NCI-H446 (cell line): ENCODE data around the gene WBP1.
"Not testable (repeated sequence)": the region's sequence is repeated elsewhere in the genome, so short reads cannot be mapped to it uniquely, and the experiment has no call there.

Source experiments
- DNase-seq, 2 experiments: peaks; one replicate each; lab custom pipeline; 2025; lab: John Stamatoyannopoulos, UW

WBP1 gene

DNA sequence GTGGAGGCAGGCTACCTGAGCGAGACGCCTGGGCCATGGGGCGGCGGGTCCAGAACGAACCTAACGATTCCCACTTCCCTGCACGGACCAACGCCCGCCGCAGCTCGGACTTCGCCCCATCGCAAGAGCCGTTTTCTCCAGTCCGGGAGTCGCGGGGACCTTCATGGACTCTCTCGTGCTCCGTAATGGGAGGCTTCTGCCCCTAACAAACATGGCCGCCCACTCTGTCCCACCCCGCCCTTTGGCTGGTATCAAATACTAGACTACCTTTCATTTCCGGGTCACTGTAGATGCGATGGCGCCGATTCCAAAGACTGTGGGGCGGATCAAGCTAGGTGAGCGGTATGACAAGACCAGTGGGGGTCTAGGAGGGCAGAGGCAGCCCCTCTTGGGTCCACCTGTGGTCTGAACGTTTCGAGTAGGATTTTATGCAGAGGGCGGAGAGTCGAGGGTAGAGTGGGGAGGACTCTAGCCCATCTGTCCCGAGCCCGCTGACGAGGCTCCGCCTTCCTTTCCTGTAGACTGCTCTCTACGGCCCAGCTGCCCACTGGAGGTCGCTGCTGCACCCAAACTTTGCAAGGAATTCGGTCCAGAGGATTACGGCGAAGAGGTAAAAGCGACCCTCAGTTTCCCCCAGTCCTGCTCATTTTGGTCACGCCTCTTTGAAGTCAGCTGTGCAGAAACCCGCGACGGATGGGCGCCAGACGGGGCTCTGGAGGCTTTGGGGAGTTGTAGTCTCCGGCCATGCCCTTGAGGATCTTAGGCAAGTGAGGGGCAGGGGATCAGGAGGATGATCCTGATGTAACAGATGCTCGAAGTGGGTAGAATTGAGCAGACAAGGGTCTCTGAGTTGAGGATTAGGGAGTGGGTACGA is 24.8 kb downstream of the WBP1 start, which contains the start of the genes CCDC142 and TTC31:
CCDC142 (minus strand) TSS at position 198 of the 874 bp plus-strand sequence; CDS start at position 37, 161 bp downstream.
TTC31 (plus strand) TSS at position 281 of the 874 bp plus-strand sequence; CDS start at position 296, 15 bp downstream.
- DNase-seq: peak; percentile 90 to 91

DNA sequence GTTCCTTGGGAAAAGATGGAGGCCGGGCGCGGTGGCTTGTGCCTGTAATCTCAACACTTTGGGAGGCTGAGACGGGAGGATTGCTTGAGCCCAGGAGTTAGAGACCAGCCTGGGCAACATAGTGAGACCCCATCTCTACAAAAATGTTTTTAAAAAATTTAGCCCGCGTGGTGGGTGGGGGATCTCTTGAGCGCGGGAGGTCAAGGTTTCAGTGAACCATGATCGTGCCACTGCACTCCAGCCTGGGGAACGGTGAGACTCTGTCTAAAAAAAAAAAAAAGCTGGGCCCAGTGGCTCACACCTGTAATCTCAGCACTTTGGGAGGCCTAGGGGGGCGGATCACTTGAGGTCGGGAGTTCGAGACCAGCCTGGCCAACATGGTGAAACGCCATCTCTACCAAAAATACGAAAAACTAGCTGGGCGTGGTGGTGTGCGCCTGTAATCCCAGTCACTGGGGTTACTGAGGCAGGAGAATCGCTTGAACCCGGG is 25.5 kb downstream of the WBP1 start:
- not testable (repeated sequence) for DNase-seq

DNA sequence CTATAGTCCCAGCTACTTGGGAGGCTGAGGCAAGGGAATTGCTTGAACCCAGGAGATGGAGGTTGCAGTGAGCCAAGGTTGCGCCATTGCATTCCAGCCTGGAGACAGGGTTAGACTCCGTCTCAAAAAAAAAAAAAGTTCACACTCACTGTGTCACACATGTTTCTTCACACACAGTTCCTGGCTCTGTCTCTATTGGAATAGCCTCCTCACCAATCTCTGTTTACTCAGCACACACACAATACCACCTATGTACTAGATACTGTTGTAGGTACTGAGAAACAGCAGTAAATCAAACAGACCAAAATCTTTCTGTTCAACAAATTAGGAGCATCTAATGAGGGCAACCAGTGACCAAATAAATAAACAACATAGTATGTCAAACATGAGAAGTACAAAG is 27.9 kb downstream of the WBP1 start:
- no peak for DNase-seq

DNA sequence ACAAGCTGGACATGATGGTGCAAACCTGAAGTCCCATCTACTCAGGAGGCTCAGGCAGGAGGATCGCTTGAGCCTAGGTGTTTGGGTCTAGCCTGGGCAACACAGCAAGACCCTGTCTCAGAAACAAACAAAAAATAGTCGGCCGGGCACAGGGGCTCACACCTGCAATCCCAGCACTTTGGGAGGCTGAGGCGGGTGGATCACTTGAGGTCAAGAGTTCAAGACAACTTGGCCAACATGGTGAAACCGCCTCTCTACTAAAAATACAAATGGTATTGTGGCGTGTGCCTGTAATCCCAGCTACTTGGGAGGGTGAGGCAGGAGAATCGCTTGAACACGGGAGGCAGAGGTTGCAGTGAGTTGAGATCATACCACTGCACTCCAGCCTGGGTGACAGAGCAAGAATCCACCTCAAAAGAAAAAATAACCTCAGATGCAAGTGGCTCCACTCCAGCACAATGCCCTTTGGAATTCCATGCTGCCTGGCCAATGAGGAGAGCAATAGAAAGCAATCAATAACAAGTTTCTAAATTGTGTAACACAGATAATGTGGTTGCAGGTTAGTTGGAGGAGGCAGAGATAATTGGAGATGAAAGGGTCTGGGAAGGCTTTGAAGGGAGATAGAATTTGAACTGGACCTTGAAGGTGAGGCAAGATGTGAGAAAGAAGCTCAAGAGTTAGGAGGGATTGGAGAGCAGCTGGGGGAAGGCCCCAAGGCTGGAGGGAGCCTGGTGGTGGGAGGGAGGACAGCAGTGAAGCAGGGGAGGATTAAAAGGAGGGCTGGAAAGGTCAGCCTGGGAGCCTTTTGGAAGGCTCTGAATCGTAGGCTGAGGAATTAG is 30.6 kb downstream of the WBP1 start:
- DNase-seq: no peak

DNA sequence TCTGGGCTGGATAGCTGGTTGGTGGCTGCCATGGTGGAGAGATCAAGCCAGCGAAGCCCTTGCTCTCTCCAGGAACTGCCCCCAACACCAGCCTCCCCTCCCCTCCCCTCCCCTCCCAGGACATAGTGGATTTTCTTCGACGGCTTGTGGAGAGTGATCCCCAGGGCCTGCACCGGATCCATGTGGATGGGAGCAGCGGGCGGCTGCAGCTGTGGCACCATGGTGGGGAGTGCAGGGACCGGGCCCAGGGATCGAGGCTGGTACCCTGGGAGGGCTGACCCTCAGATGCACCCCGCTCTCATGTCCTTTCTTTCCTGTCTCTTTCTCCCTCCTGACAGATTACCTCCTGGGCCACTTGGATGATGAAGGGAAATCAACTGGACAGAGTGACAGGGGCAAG is 31.7 kb downstream of the WBP1 start:
- DNase-seq: no peak

DNA sequence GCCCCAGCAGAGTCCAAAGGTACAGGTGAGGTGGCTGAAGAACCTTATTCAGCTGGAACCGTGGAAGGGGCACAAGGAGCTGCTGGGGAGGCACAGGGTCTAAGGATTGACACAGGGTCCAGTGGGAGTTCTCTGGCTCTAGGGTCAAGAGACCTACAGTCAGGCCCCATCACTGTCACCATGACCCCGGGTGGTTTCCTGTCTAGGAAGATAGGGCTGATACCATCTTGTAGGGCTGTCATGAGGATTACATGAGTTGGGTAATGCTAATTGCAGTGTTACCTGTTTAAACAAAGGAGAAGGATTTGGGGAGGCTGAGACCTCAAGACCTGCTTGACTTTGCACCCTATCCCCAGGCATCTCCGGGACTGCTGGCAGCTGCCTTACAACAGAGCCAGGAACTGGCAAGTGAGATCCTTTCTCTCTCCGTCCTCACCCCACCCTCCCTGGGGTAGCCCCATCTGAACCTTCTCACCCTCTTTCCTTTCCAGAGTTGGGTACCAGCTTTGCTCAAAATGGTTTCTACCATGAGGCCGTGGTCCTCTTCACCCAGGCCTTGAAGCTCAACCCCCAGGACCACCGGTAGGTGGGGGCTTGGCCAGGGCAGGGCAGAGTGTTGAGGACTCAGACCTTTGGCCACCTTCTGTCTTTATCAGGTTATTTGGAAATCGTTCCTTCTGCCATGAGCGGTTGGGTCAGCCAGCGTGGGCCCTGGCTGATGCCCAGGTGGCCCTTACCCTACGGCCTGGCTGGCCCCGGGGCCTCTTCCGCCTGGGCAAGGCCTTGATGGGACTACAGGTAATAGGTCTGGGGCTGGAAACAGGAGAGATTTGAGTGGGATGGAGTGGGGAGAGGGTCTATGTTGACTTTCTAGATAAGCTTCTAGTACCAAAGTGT is 33.7 kb downstream of the WBP1 start:
- DNase-seq: no peak

DNA sequence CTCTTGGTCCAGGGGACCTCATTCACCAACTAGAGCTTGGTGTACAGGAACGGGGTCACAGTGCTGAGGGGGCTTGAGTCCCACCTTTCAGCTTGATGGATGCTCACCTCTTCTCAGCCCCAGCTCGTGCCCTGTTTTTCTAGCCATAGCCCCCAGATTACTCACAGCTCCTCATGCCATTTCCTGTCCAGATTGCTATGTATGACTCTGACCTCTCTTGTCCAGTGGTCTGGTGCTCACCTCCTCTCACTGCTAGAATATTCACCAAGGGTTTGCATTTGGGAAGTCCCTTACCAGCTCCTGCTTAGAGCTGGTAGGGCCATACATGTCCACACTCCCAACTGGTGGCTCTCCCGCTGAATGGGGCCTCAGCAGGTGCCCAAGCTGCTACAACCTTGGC is 35.3 kb downstream of the WBP1 start:
- no peak for DNase-seq

DNA sequence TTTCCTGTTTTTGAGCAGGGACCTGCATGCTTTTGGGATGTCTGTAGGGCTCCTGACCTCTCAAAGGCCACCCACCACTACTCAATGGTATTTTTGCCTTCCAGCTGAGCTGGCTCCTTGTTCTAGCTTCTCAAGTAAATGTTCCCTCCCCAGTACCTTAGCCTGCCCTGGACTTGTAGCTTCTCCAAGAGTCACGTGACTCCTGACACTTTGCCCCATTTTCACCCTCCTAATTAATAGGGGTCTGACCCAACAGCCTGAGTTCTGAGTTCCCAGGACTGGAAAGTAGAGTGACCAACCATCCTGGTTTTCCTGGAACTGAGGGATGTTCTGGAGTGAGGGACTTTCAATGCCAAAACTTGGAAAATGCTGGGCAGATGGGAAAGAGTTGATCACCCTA is 37.2 kb downstream of the WBP1 start:
- no peak for DNase-seq

DNA sequence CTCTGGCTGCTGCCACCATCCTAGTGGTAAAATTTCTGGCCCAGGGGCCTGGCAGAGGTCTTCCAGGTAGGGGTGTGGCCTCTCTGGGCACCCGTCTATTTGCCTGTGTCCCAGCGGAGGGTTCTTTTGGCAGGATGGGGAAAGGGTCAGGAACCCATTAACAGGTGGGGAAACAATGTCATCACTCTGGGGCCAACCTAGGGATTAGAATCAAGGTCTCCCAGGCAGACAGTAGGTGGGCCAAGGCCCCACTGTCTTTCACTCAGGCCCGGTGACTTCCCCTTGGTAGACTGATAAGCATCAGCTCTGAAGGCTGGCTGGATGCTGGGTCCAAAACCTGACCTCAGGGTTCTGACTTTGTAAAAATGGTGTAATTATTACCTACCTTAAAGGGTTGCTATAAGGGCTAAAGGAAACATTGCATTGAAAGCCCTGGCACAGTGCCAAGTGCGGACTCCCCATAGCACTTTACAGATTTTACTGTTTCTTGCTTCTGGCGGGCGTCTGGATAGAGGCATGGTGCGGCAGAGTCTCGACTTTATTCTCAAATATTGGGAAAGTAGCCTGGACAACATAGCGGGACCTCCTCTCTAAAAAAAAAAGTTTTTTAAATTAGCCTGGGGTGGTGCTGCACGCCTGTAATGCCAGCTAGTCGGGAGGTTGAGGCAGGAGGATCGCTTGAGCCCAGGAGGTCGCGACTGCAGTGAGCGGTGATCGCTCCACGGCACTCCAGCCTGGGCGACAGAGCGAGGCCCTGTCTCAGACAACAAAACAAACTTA is 38.9 kb downstream of the WBP1 start:
- DNase-seq: no peak

DNA sequence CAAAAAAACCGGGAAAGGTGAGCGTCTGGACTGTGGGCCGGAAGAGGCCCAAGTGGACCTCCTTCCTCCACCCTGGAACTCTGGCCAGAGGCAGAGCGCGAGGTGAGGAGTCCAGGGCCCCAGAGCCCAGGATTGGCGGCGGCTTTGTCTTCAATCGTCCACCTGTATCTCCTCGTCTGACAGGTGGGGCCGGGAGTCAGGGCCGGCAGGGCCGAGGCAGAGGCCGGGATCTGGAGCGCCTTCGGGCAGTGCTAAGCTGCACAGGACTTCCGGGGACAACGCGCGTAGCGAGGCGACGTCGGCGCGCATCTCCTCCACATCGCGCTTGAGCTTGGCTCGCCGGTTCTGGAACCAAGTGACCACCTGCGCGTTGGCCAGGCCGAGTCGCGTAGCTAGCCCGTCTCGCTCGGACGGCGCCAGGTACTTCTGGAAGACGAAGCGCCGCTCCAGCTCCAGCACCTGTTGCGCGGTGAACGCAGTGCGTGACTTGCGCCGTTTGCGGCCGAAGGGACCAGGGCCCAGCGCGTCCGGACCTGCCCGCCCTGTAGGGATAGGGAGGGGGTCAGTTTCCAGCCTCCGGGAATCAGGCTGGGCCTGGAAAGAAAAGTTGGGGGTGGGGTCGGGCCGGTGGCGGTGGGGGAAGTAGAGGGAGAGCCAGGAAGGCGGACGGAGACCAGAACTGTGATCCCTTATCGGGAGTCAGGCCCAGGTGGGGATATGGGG is 39.7 kb downstream of the WBP1 start:
- no peak for DNase-seq

DNA sequence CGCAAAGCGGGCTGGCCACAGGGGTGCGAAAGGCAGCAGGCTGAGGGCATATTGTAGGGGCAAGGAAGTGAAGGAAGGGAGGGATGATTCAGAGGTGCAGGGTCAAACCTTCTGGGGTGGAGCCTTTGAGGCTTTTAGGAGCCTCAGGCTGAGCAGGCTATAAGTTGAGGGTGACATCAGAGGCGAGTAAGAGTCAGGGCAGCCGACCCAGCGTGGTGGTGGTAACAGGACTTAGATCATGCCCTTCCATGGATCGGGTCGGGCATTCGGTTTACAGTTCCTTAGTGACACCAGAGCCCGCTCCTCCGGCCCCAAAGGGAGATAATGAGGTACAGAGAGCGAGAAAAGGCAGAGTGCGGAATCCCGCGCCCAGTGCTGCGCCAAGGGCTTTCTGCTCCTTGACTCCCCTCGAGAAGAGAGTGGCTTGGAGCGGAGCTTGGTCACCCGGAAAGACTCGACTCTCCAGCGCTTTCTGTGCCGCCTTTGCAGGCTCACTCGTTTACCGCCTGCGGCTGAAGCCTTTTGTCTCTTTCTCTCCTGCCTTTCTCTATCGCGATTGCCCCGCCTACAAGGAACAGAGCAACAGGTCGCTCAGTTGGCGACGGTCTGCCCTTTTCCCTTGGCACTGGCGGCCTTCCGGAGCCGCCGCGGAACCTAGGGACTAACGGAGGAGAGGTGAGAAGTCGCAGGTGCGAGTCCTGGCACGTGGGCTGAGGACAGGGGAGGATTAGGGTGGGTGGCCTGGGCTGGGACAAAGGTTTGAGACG is 40.4 kb downstream of the WBP1 start:
- DNase-seq: no peak

DNA sequence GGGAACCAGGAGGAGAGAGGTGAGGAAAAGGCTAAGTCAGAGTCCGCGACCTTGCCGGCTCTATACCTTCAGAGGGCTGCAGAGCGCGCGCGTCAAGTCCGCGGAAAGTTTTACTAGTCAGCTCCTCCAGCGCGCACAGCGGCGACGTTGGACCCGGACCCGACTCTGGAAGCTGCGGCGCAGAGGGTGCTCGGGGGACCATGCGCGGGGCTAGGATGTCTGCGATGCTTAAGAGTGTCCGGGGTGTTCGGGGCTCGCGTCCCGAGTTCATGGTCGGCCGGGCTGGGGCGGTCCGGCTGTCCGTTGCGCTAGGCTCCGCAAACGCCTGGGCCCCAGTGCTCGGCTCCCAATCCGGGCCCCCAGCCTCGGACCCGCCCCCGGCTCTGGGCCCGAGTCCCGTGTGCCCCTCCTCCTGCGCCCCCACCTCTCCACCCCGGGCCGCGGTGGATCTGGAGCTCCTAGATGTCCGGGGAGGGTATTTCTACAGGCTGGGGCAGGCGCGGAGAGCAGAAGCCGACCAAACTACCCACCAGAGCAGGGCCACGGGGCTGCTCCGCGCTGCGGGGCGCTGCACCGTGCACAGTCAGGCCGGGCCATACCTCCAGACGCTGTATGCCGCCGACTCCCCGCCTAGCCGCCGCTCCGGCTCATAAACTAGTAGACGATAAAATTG is 41.2 kb downstream of the WBP1 start, which contains the start of gene LBX2:
LBX2 (minus strand) TSS at position 337 of the 673 bp plus-strand sequence; CDS start at position 271, 66 bp downstream.
- DNase-seq: no peak

DNA sequence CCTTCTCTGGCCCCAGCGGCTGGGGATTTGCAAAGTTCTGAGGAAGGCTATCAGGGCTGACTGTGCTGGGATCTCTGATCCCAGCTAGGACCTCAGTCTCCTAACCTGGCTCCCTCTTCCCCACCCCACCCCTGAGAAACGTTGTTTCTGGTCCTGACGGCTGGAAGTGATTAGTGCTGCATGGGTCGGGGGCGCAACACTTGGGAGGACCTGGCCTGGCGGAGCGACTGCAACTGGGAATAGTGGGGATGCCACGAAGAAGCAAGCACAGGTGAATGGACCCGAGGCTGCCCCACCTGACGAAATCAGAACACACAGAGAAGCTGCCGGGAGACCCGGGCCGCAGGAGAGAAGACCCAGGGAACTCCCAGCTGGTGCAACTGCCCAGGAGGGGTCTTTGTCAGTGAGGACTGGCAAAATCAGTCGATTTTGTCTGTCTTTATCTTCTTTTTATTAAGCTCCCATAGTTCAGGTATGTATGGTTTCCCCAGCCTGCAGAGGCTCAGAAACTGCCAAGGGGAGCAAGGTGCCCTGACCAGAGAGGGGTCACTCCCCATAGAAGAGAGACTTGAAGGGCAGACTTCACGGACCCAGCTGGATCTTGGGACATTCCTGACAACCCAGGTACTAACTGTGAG is 41.8 kb downstream of the WBP1 start:
- no peak for DNase-seq

DNA sequence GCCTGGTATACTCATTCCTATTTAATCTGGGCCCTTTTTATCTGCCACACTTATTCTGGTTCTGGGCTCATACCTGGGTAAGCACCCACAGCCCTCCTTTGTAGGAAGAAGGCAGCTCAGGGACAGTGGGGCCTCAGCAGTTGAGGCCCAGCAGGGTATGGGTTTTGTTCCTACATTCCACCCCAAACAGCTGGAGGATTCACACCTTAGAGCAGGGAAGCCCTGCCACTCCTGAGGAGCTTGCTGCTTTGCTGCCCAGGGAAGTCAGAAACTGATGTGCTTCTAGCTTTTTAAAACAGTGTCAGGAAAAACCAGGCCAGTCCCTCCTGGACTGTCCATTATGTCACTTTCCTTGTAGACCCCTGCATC is 42.3 kb downstream of the WBP1 start:
- no peak for DNase-seq

DNA sequence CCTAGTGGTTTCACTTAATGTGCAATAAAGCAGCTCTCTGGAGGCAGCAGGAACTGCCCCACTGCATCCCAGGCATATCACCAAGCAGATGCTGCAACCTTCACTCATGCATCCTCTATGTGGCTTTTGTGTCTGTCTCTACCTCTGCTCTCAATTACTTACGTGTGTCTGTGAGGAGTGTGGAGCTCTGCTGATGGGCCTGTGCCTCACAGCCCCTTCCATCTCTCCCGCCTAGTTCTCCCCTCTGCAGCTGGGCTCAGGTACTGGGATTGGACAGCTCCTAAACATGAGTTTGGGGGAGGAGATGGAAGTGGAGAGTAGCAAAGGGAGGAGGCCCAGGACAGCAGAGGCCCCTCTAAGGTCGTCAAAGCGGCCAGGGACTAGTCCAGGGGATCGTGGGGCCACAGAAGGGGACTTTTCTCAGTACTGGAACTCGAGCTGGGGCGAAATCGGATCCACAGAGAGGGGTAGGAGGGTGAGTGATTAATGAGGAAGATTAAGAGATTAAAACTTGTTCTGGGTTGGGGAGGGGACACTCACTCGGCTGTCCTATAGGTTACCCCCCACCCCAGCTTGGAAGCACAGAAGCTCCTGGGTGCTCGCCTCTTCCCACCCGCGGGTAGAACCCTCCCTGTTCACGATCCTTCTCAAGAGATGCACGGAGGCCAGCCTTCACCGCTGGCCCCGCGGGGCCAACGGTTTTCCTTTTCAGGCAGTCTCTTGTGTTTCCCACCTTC is 43.3 kb downstream of the WBP1 start:
- DNase-seq: no peak

DNA sequence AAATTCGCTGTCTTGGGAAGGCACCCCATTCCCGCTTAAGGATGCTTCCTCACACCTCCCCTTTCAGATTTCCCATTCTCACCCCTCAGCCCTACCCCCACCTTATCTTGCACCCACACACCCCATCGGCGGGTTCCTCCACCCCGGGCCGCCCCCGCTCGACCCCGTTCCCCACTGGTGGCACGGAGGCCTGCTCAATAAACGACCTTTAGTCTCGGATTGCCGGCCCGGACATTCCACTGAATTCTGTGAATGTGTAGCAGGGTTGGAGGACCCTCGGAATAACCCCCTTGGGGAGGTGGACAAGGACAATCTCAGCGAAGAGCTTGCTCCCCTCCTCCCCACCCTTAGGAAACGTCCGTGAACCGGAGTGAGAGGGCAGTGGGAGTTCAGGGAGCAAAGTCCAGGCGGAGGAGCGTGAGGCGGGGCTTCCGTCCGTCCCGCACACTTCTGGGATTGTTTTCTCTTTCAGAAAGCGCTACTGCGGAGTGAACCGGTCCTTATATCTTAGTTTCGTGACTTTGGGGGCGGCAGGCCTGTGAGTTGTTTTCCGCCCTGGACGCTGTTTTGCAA is 44.0 kb downstream of the WBP1 start:
- no peak for DNase-seq
